NCI-H2196 (cell line): ENCODE measurements around the gene DUOXA1.
"Not testable (repeated sequence)": the region's sequence is repeated elsewhere in the genome, so short reads cannot be mapped to it uniquely, and the experiment has no call there.

Source experiments
- DNase-seq: peaks from one replicate; lab custom pipeline; 2025; ENCODE audit not compliant: unreplicated experiment; lab: John Stamatoyannopoulos, UW

Gene DUOXA1

GRCh38 chr15:45114076-45114750 lies 15.5 kb downstream of the DUOXA1 start, which contains the start of the genes DUOX2 and DUOXA2:
TSS of gene DUOX2 (minus strand) at chr15:45114172. CDS start at chr15:45113411, 761 bp downstream.
TSS of gene DUOXA2 (plus strand) at chr15:45114326. CDS start at chr15:45114606, 280 bp downstream.
- DNase-seq: no peak

GRCh38 chr15:45113380-45113990 lies 16.2 kb downstream of the DUOXA1 start:
- DNase-seq: no peak

- no peak for DNase-seq
These were observed 16.9 kb downstream of the DUOXA1 start for GRCh38 chr15:45112591-45113379.

- DNase-seq: no peak
These were observed 17.5 kb downstream of the DUOXA1 start for GRCh38 chr15:45112143-45112590.

GRCh38 chr15:45111390-45112142 lies 18.1 kb downstream of the DUOXA1 start:
- DNase-seq: no peak

- no peak for DNase-seq
These were observed 19.3 kb downstream of the DUOXA1 start for GRCh38 chr15:45110256-45110820.

GRCh38 chr15:45107941-45108630 lies 21.6 kb downstream of the DUOXA1 start:
- no peak for DNase-seq

GRCh38 chr15:45106002-45106790 lies 23.5 kb downstream of the DUOXA1 start:
- DNase-seq: no peak

GRCh38 chr15:45105586-45105985 lies 24.1 kb downstream of the DUOXA1 start:
- no peak for DNase-seq

GRCh38 chr15:45104170-45104569 lies 25.5 kb downstream of the DUOXA1 start:
- not testable (repeated sequence) for DNase-seq

- DNase-seq: no peak
These were observed 27.5 kb downstream of the DUOXA1 start for GRCh38 chr15:45102226-45102625.

GRCh38 chr15:45101749-45102148 lies 27.9 kb downstream of the DUOXA1 start:
- DNase-seq: no peak

- DNase-seq: no peak
These were observed 28.6 kb downstream of the DUOXA1 start for GRCh38 chr15:45100884-45101625.

- no peak for DNase-seq
These were observed 30.0 kb downstream of the DUOXA1 start for GRCh38 chr15:45099549-45100165.

- no peak for DNase-seq
These were observed 32.2 kb downstream of the DUOXA1 start for GRCh38 chr15:45097466-45097865.

- DNase-seq: no peak
These were observed 34.0 kb downstream of the DUOXA1 start for GRCh38 chr15:45095661-45096060.

- no peak for DNase-seq
These were observed 35.3 kb downstream of the DUOXA1 start for GRCh38 chr15:45094358-45094730.
